ENCODE data around the gene TNRC18.

The TNRC18 gene

DNA sequence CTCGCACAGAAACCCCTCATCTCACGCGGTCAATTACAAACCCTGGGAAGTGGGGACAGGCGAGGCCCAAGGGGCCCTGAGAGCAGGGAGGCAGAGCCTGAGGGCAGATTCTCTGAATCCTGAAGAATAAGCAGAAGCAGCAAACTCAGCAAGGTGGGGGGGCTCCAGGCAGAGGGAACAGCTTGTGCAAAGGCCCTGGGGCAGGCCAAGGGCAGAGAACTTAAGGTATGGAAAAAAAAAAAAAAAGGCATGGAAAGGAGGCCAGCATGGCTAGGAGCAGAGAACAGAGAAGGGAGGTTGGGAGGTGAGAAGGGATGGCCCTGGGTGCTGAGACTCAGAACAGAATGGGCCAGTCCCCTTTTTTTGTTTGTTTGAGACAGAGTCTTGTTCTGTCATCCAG is 32.8 kb upstream of the TNRC18 start:
- no peak for TF ChIP-seq CTCF (IDR thresholded peaks at IDR 0.05; ENCODE audit: extremely low read depth, insufficient read depth, missing control alignments)
- in situ Hi-C loops (cut with MboI; ENCODE audit: low pct_unique_long_range_greater_than_20kb, low sequenced_read_pairs, unreplicated experiment), result no loop called here
- DNase-seq (ENCODE audit: low spot score), result no peak

- DNase-seq (ENCODE audit: low spot score), result no peak
- in situ Hi-C loops (cut with MboI; ENCODE audit: low pct_unique_long_range_greater_than_20kb, low sequenced_read_pairs, unreplicated experiment), result no loop called here
- TF ChIP-seq CTCF (IDR thresholded peaks at IDR 0.05; ENCODE audit: extremely low read depth, insufficient read depth, missing control alignments), result no peak
These were observed 32.1 kb upstream of the TNRC18 start for GRCh38 chr7:5455581-5456219.

DNA sequence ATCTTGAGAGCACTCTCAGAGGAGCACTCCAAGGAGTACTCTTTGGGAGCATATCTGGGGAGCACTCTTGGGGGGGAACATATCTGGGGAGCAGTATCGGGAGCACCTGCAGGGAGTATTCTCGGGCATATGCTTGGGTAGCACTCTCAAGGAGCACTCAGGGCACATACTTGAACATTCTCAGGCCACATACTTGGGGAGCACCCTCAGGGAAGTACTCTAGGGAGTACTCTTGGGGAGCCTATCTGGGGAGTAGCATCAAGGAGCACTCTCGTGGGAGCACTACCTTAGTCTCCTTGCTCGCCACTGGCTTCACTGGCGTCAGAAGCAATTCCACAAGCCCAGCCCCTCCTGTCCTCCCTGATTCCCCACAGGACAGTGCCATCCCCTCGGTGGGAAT is 31.5 kb upstream of the TNRC18 start:
- DNase-seq (ENCODE audit: low spot score), result no peak
- no peak for TF ChIP-seq CTCF (IDR thresholded peaks at IDR 0.05; ENCODE audit: extremely low read depth, insufficient read depth, missing control alignments)
- in situ Hi-C loops (cut with MboI; ENCODE audit: low pct_unique_long_range_greater_than_20kb, low sequenced_read_pairs, unreplicated experiment), result no loop called here

DNA sequence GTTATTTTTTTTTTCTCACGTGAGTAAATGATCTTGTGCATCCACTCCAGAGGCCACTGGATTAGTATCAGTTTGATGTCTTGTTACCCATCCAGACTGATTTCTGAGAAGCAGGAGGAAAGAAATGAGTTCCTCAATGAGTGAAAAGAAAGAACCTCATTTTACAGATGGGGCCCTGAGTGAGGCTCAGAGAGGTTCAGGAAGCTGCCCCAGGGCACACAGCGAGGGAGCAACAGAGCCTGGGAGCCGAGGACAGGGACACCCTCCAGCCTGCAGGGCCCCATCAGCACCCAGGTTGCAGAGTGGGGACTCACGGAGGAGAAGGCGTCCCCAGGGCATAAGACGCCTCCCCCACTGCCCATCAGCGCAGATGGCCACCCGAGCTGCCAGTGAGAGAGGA is 30.9 kb upstream of the TNRC18 start:
- in situ Hi-C loops (cut with MboI; ENCODE audit: low pct_unique_long_range_greater_than_20kb, low sequenced_read_pairs, unreplicated experiment), result no loop called here
- no peak for DNase-seq (ENCODE audit: low spot score)

GRCh38 chr7:5453566-5454075 is 30.0 kb upstream of the TNRC18 start:
- in situ Hi-C loops (cut with MboI; ENCODE audit: low pct_unique_long_range_greater_than_20kb, low sequenced_read_pairs, unreplicated experiment), result no loop called here
- no peak for DNase-seq (ENCODE audit: low spot score)
- no peak for TF ChIP-seq CTCF (IDR thresholded peaks at IDR 0.05; ENCODE audit: extremely low read depth, insufficient read depth, missing control alignments)

More for the DNA sequence above, 30.9 kb upstream of the TNRC18 start:
- TF ChIP-seq CTCF (IDR thresholded peaks at IDR 0.05; ENCODE audit: extremely low read depth, insufficient read depth, missing control alignments), result no peak

DNA sequence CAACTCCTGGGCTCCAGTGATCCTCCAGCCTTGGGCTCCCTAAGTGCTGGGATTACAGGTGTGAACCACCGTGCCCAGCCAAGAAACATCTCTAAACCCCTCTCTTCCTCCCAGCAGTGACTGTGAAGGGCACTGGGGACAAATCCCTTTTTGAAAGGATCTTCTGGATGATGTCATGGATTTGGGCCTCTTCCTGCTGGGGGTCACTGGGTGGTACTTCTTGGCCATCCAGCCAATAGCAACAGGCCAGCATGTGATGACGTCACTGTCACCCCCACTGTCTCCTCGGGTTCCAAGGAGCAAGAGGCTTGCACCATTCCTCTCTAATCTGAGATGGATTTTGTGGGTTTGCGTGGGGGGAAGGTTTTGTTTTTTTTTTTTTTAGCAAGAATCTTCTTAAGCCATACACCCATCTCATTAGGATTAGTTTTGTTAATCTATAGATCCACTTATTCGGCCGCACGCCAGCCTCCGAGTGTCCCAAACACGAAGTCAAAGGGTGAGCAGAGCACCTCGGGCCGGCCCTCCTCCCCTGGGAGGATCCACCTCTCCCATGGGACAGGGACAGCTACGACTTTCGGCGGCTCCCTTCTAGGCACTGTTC is 29.4 kb upstream of the TNRC18 start:
- TF ChIP-seq CTCF (IDR thresholded peaks at IDR 0.05; ENCODE audit: extremely low read depth, insufficient read depth, missing control alignments), result no peak
- in situ Hi-C loops (cut with MboI; ENCODE audit: low pct_unique_long_range_greater_than_20kb, low sequenced_read_pairs, unreplicated experiment), result no loop called here
- DNase-seq (ENCODE audit: low spot score), result no peak

All from GM13977 (cell line).